NCI-H524 (cell line): ENCODE results near the gene TAF1.
"Not testable (repeated sequence)": the region's sequence is repeated elsewhere in the genome, so short reads cannot be mapped to it uniquely, and the experiment has no call there.

Experiments
- DNase-seq, 2 experiments: peaks; one replicate each; lab custom pipeline; 2025; lab: John Stamatoyannopoulos, UW

Gene TAF1

DNA sequence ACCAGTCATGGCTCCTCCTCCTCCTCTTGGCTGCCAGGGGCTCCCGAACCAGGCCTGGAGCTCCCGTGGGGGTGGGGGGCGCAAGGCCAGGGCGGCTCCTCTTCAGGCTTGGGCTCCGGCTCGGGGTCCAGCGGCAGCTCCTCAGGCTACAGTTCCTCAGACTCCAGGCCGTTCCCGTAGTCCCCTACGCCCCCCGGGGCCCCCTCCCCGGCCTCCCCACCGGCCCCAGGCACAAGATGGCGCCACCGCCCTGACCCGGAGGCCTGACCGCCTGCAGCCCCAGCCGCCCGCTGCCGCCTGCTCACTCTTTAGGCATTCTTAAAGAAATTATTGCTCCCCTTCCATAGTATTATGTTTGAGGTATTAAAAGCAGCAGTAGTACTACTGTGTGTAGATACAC lies 54.5 kb downstream of the TAF1 start:
- DNase-seq, result no peak

- no peak for DNase-seq
Observed at GRCh38 chrX:71432733-71433132, 66.6 kb downstream of the TAF1 start.

- no peak for DNase-seq
Observed at GRCh38 chrX:71438750-71439149, 72.6 kb downstream of the TAF1 start.

GRCh38 chrX:71439420-71439819 lies 73.3 kb downstream of the TAF1 start:
- no peak for DNase-seq

DNA sequence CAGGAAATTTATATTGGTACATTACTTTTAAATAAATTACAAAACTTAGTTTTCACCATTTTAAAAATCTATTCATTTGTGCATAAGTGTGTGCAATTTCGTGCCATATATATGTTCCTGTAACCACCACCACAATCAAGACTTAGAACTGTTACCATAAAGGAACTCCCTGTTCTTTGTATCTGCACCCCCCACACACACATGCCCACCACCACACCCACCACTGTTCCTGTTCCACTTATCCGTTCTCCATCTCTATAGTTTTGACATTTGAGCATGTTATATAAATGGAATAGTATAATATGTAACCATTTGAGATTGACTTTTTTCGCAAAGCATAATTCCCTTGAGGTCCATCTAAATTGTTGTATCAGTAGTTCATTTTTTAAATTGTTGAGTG lies 73.7 kb downstream of the TAF1 start:
- no peak for DNase-seq

DNA sequence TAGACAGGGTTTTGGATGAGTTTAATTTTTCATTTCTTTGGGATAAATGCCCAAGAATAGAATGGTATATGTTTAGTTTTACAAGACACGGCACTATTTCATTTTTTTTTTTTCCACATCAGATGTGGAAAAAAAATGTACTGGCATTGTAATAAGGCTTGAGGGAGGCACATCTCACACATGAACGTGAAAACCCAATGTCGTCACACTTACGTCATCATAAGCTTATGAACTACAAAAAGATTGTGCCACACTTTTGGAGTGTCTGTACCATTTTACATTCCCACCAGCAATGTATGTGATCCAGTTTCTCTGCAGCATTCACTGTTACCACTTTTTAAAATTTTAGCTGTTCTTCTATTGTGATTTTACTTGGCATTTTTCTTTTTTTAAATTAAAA lies 74.2 kb downstream of the TAF1 start:
- DNase-seq, result no peak

- not testable (repeated sequence) for DNase-seq
Observed at GRCh38 chrX:71441809-71442208, 75.7 kb downstream of the TAF1 start.

- DNase-seq, result no peak
Observed at GRCh38 chrX:71450433-71451106, 84.4 kb downstream of the TAF1 start.

DNA sequence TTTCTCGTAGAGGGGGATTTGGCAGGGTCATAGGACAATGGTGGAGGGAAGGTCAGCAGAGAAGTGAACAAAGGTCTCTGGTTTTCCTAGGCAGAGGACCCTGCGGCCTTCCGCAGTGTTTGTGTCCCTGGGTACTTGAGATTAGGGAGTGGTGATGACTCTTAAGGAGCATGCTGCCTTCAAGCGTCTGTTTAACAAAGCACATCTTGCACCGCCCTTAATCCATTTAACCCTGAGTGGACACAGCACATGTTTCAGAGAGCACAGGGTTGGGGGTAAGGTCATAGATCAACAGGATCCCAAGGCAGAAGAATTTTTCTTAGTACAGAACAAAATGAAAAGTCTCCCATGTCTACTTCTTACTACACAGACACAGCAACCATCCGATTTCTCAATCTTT lies 85.4 kb downstream of the TAF1 start:
- not testable (repeated sequence) for DNase-seq

DNA sequence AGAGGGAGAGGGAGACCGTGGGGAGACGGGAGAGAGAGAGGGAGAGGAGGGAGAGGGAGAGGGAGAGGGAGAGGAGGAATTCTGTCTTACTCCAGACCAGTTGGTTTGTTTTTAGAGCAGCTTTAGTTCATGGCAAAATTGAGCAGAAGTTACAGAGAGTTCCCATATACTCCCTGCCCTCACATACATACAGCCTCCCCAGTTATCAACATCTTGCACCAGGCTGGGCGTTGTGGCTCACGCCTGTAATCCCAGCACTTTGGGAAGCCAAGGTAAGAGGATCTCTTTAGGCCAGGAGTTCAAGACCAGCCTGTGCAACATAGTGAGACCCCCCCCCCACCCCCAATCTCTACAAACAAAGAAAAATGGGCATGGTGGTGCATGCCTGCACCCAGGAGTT lies 86.9 kb downstream of the TAF1 start:
- no peak for DNase-seq

DNA sequence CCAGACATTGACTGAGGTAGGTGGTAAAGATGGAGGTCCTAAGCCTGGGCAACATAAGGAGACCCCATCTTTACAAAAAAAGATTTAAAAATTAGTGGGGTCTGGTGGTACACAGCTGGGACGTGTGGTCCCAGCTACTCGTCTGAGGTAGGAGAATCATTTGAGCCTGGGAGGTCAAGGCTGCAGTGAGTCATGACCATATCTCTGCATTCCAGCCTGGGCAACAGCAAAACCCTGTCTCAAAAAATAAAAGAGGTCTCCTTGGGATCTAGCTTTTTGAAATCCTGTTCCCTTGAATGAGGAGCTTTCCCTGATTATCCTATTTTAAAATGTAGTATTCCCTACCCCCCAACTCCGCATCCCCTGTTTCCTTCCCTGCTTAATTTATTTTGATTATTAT lies 88.1 kb downstream of the TAF1 start:
- no peak for DNase-seq

GRCh38 chrX:71458866-71459265 lies 92.7 kb downstream of the TAF1 start:
- no peak for DNase-seq

DNA sequence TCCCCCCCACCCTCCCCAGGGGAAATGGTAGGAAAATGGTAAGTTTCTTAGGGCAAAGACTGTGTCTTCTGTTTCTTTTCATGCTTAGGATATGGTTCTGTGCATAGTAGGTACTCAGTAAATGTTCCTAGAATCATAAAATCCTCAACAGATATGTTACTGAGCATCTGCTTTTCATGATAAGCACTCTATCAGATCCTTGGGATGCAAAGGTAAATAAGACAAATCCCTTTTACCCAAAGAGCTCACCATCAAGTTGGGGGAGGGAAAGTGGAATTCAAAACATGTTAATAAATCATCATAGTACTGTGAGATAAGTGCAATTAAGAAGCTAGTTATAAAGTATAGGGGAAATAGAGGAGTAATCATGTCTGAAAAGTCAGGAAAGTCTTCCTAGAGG lies 98.8 kb downstream of the TAF1 start:
- DNase-seq, result no peak

- no peak for DNase-seq
Observed at GRCh38 chrX:71466979-71467523, 100.9 kb downstream of the TAF1 start.

DNA sequence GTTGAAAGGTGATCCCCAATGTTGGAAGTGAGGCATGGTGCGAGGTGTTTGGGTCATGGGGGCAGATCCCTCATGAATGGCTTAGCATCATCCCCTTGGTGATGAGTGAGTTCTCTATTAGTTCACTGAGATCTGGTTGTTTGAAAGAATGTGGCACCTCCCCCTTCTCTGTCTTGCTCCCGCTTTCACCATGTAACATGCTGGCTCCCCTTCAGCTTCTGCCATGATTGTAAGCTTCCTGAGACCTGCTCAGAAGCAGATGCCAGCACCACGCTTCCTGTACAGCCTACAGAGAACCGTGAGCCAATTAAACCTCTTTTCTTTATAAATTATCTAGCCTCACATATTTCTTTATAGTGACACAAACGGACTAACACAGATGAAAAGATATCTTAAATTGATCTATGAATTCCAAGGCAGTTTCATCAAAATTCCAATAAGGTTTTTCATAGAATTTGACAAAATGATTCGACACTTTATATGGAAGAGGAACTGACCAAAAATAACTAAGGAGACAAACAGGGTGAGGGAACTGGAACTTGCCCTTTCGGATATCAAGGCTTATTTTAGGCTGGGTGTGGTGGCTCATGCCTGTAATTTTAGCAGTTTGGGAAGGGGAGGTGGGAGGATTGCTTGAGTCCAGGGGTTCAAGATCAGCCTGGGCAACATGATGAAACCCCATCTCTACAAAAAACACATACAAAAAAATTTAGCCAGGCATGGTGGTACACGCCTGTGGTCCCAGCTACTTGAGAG lies 109.8 kb downstream of the TAF1 start:
- no peak for DNase-seq

- no peak for DNase-seq
Observed at GRCh38 chrX:71482228-71482958, 116.2 kb downstream of the TAF1 start.

DNA sequence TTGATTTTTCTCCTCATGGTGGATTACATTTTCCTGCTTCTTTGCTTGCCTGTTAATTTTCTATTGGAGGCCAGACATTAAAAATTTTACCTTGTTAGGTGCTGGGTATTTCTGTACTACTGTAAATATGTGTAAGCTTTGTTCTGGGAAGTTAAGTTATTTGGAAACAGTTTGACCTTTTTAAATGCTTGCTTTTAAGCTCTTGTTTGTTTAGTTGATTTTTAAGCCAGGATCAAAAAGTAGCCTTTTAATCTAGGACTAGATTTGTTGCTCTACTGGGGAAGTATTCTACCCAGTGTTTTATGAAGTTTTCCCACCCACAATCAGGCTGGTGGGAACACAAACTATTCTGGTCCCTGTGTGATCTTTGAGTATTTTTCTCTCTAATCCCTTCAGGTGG lies 121.7 kb downstream of the TAF1 start:
- DNase-seq, result no peak

DNA sequence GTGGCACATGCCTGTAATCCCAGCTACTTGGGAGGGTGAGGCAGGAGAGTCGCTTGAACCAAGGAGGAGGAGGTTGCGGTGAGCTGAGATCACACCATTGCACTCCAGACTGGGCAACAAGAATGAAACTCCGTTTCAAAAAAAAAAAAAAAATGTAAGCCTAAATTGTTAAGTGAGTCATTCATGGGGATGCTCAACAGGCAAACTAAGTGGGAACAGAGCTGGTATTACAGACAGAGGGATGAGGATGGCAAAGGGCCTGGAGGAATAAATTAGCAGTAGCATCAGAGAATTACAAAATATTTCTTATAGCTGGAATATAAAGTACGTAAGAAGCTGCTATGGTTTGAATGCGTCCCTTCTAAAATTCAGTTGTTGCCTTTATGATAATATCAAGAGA lies 123.4 kb downstream of the TAF1 start:
- DNase-seq, result no peak

DNA sequence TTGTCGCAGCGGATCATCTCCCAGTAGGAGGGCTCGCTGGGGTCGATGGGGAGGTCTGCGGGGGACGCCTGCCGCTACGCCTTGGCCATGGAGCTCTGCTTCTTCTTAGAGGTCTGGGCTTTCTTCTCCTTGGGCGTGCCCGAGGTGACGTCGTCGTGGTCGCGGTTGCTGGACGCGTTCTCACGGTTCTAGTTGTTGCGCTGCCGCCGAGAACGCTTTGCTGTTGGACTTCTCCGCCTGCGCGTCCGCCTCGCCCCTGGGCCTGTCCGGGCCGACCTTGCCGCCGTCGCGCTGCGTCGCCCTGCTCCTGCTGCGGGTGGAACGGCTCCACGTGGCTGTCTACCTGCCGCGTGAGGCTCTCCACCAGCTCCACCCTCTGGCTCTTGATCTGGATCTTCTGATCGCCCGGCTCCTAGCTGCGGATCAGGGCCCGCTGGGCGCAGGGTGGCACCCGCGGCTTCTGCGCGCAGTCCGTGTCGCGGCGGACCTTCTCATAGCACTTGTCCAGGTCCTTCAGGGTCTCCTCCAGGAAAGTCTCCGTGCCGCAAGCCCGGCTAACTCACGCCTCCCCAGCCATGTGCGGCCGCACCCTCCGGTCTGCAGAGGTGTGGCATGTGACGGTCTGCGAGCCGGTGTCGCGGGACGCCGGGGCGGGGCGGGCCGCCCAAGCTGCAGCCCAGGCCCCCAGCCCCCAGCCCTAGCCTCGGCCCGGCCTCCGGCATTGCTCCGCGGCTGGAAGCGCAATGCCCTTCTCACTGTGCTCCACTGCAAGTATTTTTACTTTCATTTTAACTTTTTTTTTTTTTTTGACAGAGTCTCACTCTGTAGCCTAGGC lies 126.3 kb downstream of the TAF1 start:
- peak in 1 of 2 experiments; percentile 24 for DNase-seq

DNA sequence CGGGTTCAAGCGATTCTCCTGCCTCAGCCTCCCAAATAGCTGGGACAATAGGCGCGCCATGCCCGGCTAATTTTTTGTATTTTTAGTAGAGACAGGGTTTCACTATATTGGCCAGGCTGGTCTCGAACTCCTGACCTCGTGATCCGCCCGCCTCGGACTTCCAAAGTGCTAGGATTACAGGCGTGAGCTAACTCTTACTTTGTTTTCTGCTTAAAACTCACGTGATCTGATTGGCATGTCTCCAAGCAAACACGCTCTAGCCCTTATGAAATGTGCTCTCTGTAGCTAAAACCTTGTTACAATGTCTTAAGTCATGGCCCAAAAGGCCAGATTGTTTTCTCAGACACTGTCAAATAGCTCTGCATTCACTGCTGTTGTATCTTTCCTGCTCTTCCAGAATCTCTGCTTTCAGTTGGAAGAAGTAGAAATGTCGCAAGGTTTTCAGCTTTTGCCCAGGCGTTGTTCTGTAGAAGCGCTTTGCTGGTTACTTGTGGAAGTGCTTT lies 127.0 kb downstream of the TAF1 start:
- no peak for DNase-seq

DNA sequence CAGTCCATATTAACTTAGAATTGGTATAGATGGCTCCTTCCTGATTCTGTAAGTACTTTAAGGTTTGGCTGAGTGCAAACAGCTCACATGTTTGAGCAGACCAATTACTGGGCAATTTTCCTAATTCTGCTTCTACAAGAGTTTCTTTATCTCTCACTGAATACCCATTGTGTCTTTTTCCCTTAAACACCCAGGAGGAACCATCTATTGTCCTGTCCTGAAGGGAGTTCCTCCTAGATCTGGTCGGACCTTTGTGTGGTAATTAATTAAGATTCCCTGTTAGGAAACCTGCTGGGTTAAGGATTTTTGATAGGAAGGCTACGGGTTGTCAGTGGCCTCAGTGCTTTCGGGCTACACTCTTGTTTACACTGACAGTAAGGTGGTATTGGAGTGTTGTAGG lies 129.8 kb downstream of the TAF1 start:
- DNase-seq, result not testable (repeated sequence)

GRCh38 chrX:71496476-71496875 lies 130.3 kb downstream of the TAF1 start:
- no peak for DNase-seq
